Testis (tissue), 2 donors: ENCODE results near the gene HPCAL4.

Experiments used
- CTCF ChIP-seq, 3 experiments: fragments of 450-650 bp in 2 of 3; fragments of 200-600 bp in 1 of 3; sonication (generic) in 1 of 3; IDR thresholded peaks; one replicate each; pipeline ENCODE4 v1.5.1; 2016 to 2019; ENCODE audit warnings: antibody characterized with exemption in 3 of 3, mild to moderate bottlenecking in 2 of 3, moderate library complexity in 1 of 3
- POLR2A ChIP-seq: fragments of 450-650 bp; IDR thresholded peaks from one replicate; pipeline ENCODE4 v1.6.1; 2017; ENCODE audit warnings: antibody characterized with exemption, mild to moderate bottlenecking, moderate library complexity

GRCh38 chr1:39683591-39684312, 7.5 kb downstream of the HPCAL4 start:
- TF ChIP-seq CTCF (IDR thresholded peaks at IDR 0.05) = no peak
- no peak for TF ChIP-seq POLR2A
